ENCODE results near the gene PIAS4. TPM values are rescaled to one million over a fixed set of nuclear protein-coding genes. Genes with fewer than 3 reads are reported as not detected.

Gene PIAS4
- total and polyA plus RNA-seq, 5 donors = 9.6 to 13.1 (median 12.3) TPM

DNA sequence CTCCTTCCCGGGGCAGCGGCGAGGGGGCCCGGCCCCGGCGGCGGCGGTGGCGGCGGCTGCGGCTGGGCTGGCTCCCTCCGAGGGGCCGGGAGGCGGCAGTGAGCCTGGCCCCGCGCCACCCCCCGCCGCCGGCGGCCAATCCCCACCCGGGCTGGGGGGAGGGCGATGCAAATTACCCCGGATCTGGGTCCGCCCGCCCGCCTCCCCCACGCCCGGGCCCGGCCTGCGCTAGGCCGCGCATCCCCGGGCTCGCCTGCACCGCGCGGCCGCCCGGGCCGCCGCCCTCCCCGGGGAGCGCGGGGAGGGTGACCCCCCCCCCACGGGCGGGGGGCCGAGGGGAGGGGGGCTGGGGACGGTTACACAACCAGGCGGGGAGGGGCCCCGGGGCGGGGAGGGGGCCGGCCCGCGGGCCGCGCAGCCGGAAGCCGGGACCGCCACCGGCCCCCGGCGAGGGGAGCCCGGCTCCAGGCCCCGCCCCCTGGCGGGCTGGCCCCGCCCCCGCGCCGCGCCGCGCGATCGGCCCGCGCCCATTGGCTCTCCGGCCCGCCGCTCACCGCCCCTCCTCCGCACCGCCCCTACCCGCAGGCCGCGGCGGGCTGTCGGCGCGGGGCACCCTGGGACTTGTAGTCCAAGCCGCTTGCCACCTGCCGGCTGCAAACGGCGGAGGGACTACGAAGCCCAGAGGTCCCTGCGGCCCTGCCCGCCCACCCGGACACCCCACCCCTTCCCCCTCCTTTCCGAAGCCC, 58.1 kb downstream of the PIAS4 start:
- ATAC-seq = peak; percentile 79 to 87
- no peaks in the 10 kb centered on the region for H3K27me3 ChIP-seq (ENCODE audit: control insufficient read depth, insufficient read depth)
- intact Hi-C loops (cut with DNase I) = no loop called here
- H3K9me3 ChIP-seq (ENCODE audit: control insufficient read depth, low read length) = no peaks in the 10 kb centered on the region
- peaks cover 9% of the 10 kb centered on the region for H3K4me1 ChIP-seq (ENCODE audit: control insufficient read depth, insufficient read depth, low read length)
- peak overlapping the region; percentile 33 for H3K27ac ChIP-seq (ENCODE audit: low read length)
- H3K4me3 ChIP-seq (ENCODE audit: low read length) = peak overlapping the region; percentile 99
- WGBS = 1% methylated on average over 92 of the region's 98 CpGs
- DNase-seq = peak; percentile 97 to 99 (median 98)

DNA sequence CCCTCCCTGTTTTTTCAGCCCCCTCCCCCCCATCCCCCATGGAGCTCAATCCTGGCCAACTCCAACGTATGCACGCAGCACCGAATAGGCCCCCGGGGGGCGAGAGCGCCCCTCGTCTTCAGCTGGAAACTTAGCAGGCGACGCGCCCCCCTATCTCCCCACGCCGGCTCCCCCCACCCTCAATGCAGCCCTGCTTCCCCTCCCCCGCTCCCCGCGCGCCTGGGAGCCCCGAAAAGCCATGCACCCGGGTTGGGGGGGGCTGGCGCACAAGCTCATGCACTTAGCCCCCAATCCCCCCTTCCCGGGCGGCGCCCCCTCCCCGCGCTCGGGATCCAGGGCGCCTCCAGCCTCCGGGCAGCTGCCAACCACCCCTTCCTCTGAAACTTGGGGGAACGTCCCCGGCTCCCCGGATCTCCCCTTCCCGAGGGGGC, 58.7 kb downstream of the PIAS4 start:
- under 1% methylated on average over 31 of the region's 31 CpGs for WGBS
- peak overlapping the region; percentile 90 for H3K27ac ChIP-seq (ENCODE audit: low read length)
- no peaks in the 10 kb centered on the region for H3K27me3 ChIP-seq (ENCODE audit: control insufficient read depth, insufficient read depth)
- H3K4me3 ChIP-seq (ENCODE audit: low read length) = peak overlapping the region; percentile 99
- intact Hi-C loops (cut with DNase I) = no loop called here
- peaks cover 5% of the 10 kb centered on the region for H3K4me1 ChIP-seq (ENCODE audit: control insufficient read depth, insufficient read depth, low read length)
- H3K9me3 ChIP-seq (ENCODE audit: control insufficient read depth, low read length) = no peaks in the 10 kb centered on the region
- DNase-seq (peak; percentile 70 to 89 (median 87)), ATAC-seq (no peak)

DNA sequence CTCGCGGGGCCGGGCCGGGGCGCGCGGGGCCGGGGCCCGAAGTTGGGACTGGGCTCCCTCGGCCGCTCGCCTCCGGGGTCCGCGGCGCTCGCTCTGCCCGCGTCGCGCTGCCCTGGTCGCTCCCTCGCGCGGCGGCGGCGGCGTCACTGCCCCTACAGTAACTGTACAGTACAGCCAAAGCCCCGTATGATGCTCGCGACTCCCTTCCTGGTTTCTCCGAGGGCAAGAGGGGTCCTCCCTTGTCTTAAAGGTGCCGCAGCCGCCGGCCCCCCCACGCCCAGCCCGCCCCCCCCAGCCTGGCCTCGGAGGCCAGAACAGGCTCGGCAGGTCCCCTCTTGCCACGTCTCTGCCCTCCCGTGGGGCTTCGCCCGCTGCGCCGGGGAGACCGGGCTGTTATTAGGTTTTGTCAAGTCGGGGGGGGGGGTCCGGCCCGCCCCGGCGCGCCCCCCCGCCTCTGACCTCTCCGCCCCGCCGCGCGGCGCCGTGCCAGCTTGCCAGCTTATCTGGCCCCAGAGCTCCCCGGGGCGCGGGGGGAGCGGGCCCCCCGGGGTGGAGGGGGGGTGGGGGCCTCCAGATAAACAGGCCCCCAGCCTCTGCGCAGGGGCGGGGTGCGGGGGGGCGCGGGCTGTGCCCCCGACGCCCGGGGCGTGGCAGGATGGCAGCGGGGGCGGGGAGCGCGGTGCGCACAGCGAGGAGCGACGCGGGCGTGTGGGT, 59.3 kb downstream of the PIAS4 start, which contains the start of gene ZBTB7A:
Gene ZBTB7A, minus strand, starts transcription at position 218 of the 714 bp plus-strand sequence. CDS start 11,667 bp downstream, outside the sequence.
- intact Hi-C loops (cut with DNase I) = no loop called here
- peak; percentile 89 to 95 (median 93) for DNase-seq
- peak within 1 kb of the TSS; percentile 90 for H3K27ac ChIP-seq (ENCODE audit: low read length)
- no peaks in the 10 kb centered on the region for H3K27me3 ChIP-seq (ENCODE audit: control insufficient read depth, insufficient read depth)
- no peaks in the 10 kb centered on the region for H3K9me3 ChIP-seq (ENCODE audit: control insufficient read depth, low read length)
- no peaks in the 10 kb centered on the region for H3K4me1 ChIP-seq (ENCODE audit: control insufficient read depth, insufficient read depth, low read length)
- peak; percentile 48 to 50 for ATAC-seq
- WGBS = 1% methylated on average over 85 of the region's 85 CpGs
- peak within 1 kb of the TSS; percentile 99 for H3K4me3 ChIP-seq (ENCODE audit: low read length)

DNA sequence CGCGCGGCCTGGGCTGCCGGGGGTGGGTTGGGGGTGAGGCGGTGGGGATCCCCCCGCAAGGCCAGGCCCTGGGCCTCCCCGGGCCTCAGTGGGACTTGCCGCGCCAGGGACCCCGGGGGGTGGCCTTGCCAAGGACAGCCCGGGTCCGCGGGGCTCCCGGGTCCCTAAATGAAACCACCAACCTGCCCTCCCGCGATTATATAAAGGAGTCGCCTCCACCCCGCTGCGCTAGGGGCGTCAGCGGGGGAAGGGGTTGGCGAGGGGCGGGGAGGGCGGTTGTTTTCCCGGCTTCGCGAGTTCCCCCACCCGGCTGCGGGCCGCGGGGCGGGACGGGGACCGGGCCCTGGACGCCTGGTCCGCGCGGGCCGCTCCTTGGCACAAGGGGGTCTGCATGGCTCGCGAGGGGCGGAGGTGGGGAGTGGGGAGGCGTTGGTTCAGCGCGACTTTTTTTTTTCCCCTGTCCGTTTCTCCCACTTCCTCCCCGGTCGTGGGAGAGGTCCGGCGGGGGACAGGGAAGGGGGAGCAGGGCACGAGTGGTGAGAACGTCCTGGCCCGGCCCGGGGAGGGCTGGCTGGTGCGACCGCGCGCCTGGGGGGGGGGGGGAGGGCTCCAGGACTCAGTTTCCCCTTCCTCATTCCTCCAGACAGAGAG, 60.0 kb downstream of the PIAS4 start:
- H3K4me1 ChIP-seq (ENCODE audit: control insufficient read depth, insufficient read depth, low read length) = no peaks in the 10 kb centered on the region
- H3K9me3 ChIP-seq (ENCODE audit: control insufficient read depth, low read length) = no peaks in the 10 kb centered on the region
- DNase-seq = peak in 2 of 3 donors; percentile 82 to 84
- H3K27me3 ChIP-seq (ENCODE audit: control insufficient read depth, insufficient read depth) = no peaks in the 10 kb centered on the region
- peak overlapping the region; percentile 90 for H3K27ac ChIP-seq (ENCODE audit: low read length)
- peak overlapping the region; percentile 99 for H3K4me3 ChIP-seq (ENCODE audit: low read length)
- intact Hi-C loops (cut with DNase I) = no loop called here
- WGBS = under 1% methylated on average over 58 of the region's 58 CpGs
- ATAC-seq = peak; percentile 1 to 2

DNA sequence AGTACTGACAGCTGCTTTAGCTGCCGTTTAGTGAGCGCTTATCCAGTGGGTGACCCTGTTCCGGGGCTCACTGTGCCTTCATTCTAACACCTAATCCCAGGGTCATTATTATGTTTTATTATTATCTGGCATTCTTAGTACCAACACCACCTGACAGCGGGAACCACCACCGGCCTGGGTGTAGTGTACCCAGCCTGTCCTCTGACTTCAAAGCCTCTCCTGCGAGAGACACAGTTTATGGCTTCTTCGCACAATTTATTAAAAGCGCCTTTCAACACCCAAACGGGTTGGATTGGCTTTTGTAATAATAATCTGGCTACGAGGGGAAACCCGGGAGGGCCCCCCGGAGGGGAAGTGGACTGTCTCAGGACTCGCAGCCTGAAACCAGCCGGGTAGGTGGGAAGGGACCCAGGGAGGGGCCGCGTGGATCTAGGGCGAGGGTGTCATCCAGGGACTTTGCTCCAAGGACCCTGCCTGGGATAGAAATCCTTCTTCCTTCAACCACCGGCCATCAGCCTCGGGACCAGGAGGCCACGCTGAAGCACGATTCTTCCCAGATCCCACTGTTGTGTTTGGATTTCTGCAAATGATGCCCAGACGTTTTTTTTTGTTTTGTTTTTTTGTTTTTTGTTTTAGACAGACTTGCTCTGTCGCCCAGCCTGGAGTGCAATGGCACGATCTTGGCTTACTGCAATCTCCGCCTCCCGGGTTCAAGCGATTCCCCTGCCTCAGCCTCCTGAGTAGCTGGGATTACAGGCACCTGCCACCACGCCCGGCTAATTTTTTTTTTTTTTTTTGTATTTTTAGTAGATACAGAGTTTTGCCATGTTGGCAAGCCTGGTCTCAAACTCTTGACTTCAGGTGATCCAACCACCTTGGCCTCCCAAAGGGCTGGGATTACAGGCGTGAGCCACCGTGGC, 60.8 kb downstream of the PIAS4 start:
- no peaks in the 10 kb centered on the region for H3K4me1 ChIP-seq (ENCODE audit: control insufficient read depth, insufficient read depth, low read length)
- intact Hi-C loops (cut with DNase I) = no loop called here
- H3K27me3 ChIP-seq (ENCODE audit: control insufficient read depth, insufficient read depth) = no peaks in the 10 kb centered on the region

DNA sequence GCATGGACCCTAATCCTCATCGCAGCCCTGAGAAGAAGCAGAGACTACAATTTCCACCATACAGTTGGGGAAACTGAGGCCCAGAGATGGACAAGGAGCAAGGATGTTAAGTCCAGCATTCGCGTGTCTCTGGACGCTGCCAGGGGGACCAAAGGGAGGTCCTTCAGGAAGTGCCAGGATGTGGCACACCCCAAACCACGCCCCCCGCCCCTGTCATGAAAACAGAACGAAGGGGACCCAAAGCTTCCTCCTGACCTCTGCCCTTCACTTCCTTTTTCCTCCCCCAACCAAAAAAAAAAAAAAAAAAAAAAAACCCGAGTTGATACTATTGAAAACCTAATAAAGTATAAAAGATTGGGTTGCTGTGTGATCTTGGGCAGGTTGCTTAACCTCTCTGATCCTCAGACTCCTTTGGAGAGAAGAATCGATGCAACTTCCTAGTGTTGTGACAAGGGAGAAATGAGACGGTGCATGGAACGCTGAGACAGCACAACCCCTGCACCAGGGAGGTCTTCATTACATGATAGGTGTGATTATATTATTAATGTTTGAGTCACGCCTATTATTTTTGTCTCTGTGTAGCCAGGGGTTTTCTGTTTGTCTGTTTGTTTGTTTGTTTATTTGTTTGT, 61.9 kb downstream of the PIAS4 start:
- H3K9me3 ChIP-seq (ENCODE audit: control insufficient read depth, low read length) = no peaks in the 10 kb centered on the region
- intact Hi-C loops (cut with DNase I) = no loop called here
- H3K4me3 ChIP-seq (ENCODE audit: low read length) = no peak overlapping the region
- ATAC-seq = no peak
- H3K27ac ChIP-seq (ENCODE audit: low read length) = no peak overlapping the region
- no peaks in the 10 kb centered on the region for H3K27me3 ChIP-seq (ENCODE audit: control insufficient read depth, insufficient read depth)
- no peaks in the 10 kb centered on the region for H3K4me1 ChIP-seq (ENCODE audit: control insufficient read depth, insufficient read depth, low read length)
- peak in 2 of 3 donors; percentile 85 to 87 for DNase-seq
- WGBS = 56% methylated on average over 12 of the region's 12 CpGs

More for the DNA sequence above, 60.8 kb downstream of the PIAS4 start:
- DNase-seq (peak in 1 of 3 donors; percentile 73), ATAC-seq (no peak)
- Histone ChIP-seq H3K27ac (ENCODE audit: low read length) (peak overlapping the region; percentile 90), H3K4me3 (ENCODE audit: low read length) (peak overlapping the region; percentile 99), H3K9me3 (ENCODE audit: control insufficient read depth, low read length) (no peaks in the 10 kb centered on the region)
- 27% methylated on average over 31 of the region's 31 CpGs for WGBS

DNA sequence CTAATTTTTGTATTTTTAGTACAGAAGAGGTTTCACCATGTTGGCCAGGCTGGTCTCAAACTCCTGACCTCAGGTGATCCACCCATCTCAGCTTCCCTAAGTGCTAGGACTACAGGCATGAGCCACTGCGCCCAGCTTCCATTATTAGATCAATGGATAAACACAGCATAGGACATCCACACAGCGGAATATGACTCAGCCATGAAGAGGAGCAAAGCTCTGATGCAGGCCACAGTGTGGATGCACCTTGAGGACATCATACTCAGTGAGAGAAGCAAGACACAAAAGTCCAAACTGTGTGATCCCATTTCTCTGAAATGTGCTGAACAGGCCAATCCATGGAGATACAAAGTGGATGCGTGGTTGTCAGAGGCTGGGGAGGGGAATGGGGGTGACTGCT, 64.1 kb downstream of the PIAS4 start:
- Histone ChIP-seq H3K4me1 (ENCODE audit: control insufficient read depth, insufficient read depth, low read length) (no peaks in the 10 kb centered on the region), H3K27me3 (ENCODE audit: control insufficient read depth, insufficient read depth) (no peaks in the 10 kb centered on the region), H3K4me3 (ENCODE audit: low read length) (no peak overlapping the region), H3K27ac (ENCODE audit: low read length) (no peak overlapping the region), H3K9me3 (ENCODE audit: control insufficient read depth, low read length) (no peaks in the 10 kb centered on the region)
- no peak for ATAC-seq
- 98% methylated on average over 3 of the region's 3 CpGs for WGBS
- intact Hi-C loops (cut with DNase I) = no loop called here
- DNase-seq = no peak

DNA sequence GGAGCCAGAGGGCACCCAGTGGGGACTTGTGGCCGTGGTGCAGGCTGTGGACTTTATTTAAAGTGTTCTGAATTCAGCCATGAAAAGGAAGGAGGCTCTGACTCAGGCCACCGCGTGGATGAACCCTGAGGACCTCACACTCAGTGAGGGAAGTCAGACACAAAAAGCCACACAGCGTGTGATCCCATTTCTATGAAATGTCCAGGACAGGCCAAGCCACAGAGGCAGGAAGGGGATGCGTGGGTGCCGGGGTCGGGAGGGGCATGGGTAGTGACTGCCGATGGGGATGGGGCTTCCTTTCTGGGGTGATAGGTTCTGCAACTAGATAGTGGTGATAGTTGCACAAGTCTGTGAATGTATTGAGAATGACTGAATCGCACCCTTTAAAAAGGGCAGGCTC, 67.8 kb downstream of the PIAS4 start:
- DNase-seq (no peak), ATAC-seq (no peak)
- H3K4me1 ChIP-seq (ENCODE audit: control insufficient read depth, insufficient read depth, low read length) = no peaks in the 10 kb centered on the region
- H3K27me3 ChIP-seq (ENCODE audit: control insufficient read depth, insufficient read depth) = no peaks in the 10 kb centered on the region
- H3K9me3 ChIP-seq (ENCODE audit: control insufficient read depth, low read length) = no peaks in the 10 kb centered on the region
- intact Hi-C loops (cut with DNase I) = no loop called here
- H3K4me3 ChIP-seq (ENCODE audit: low read length) = no peak overlapping the region
- WGBS = 57% methylated on average over 9 of the region's 9 CpGs
- H3K27ac ChIP-seq (ENCODE audit: low read length) = no peak overlapping the region

DNA sequence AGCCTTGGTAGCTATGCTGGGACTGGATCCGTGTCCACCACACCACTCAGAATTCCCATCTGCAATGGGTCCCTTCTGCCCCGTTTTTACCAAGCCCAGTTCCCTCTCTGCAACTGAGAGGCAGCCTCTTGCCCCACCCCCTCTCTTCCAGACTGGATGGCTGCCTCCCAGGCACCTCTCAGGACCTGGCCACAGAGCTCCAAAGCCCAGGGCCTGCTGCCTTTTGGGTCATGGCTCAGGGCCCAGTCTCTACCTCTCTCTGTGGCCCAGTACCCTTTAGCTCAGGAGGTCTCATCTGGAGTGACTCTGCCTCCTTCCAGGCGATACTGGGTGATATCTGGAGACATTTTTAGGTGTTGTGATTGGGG, 69.5 kb downstream of the PIAS4 start:
- 83% methylated on average over 3 of the region's 3 CpGs for WGBS
- ATAC-seq (no peak), DNase-seq (no peak)
- intact Hi-C loops (cut with DNase I) = no loop called here
- no peaks in the 10 kb centered on the region for H3K27me3 ChIP-seq (ENCODE audit: control insufficient read depth, insufficient read depth)
- H3K4me3 ChIP-seq (ENCODE audit: low read length) = no peak overlapping the region
- no peaks in the 10 kb centered on the region for H3K4me1 ChIP-seq (ENCODE audit: control insufficient read depth, insufficient read depth, low read length)
- H3K9me3 ChIP-seq (ENCODE audit: control insufficient read depth, low read length) = no peaks in the 10 kb centered on the region
- H3K27ac ChIP-seq (ENCODE audit: low read length) = no peak overlapping the region

Measured in right cardiac atrium (tissue), 5 donors.